ENCODE results near the gene SLC25A28. TPM values are rescaled to one million over a fixed set of nuclear protein-coding genes. Genes with fewer than 3 reads are reported as not detected.

Gene SLC25A28
- total and polyA plus RNA-seq, 2 experiments from 2014 or later: 12.4 to 15.5 TPM

GRCh38 chr10:99630433-99630832 lies 10.2 kb upstream of the SLC25A28 start:
- DNase-seq (ENCODE audit: low spot score): no peak
- Histone ChIP-seq H3K36me3 (ENCODE audit: insufficient read depth) (no peaks in the 10 kb centered on the region), H3K9me2 (ENCODE audit: insufficient read depth) (no peaks in the 10 kb centered on the region), H4K20me1 (replicated peaks; ENCODE audit: insufficient read depth) (no peaks in the 10 kb centered on the region), H3K4me2 (no peak overlapping the region), H3K79me2 (replicated peaks; ENCODE audit: insufficient read depth) (no peaks in the 10 kb centered on the region), H3K27ac (ENCODE audit: low read depth) (no peak overlapping the region), H3K4me3 (no peak overlapping the region), H3K4me1 (ENCODE audit: insufficient read depth) (no peaks in the 10 kb centered on the region), H2AFZ (no peak overlapping the region; the same call in 1 of the 2 replicates), H3F3A (replicated peaks; ENCODE audit: low read depth) (no peaks in the 10 kb centered on the region), H3K27me3 (ENCODE audit: insufficient read depth) (no peaks in the 10 kb centered on the region)
- no peaks in the 10 kb centered on the region for H3K27me3 Mint-ChIP-seq (ENCODE audit: insufficient read depth, low read depth, poor library complexity)
- H3K4me1 Mint-ChIP-seq: peaks cover 10% of the 10 kb centered on the region; the same call in 2 of the 3 replicates
- H3K27ac Mint-ChIP-seq: no peak overlapping the region
- no peak for ATAC-seq
- H3K36me3 Mint-ChIP-seq (ENCODE audit: low read depth): no peaks in the 10 kb centered on the region
- TF ChIP-seq ZNF331 (CRISPR knock-in tag; IDR thresholded peaks at IDR 0.05; ENCODE audit: low read depth) (no peak), ZNF114 (CRISPR knock-in tag; IDR thresholded peaks at IDR 0.05) (no peak), CTCF (conservative IDR thresholded peaks at IDR 0.05; ENCODE audit: low read depth in 2 of 2) (peak in 1 of 2 experiments; percentile 32; a peak in 2 of 4 replicates), ZNF462 (CRISPR knock-in tag; IDR thresholded peaks at IDR 0.05) (no peak)
- H3K9me3 Mint-ChIP-seq: no peaks in the 10 kb centered on the region
- no peak overlapping the region for H3K4me3 Mint-ChIP-seq

GRCh38 chr10:99629625-99629978 lies 9.4 kb upstream of the SLC25A28 start:
- no peaks in the 10 kb centered on the region for H4K20me1 ChIP-seq (replicated peaks; ENCODE audit: insufficient read depth)
- no peaks in the 10 kb centered on the region for H3K4me1 ChIP-seq (ENCODE audit: insufficient read depth)
- H3F3A ChIP-seq (replicated peaks; ENCODE audit: low read depth): no peaks in the 10 kb centered on the region
- H3K36me3 ChIP-seq (ENCODE audit: insufficient read depth): no peaks in the 10 kb centered on the region
- H3K4me3 ChIP-seq: no peak overlapping the region
- no peak overlapping the region for H3K4me3 Mint-ChIP-seq
- H3K36me3 Mint-ChIP-seq (ENCODE audit: low read depth): no peaks in the 10 kb centered on the region
- no peak for DNase-seq (ENCODE audit: low spot score)
- H3K4me2 ChIP-seq: no peak overlapping the region
- H3K4me1 Mint-ChIP-seq: peaks cover 10% of the 10 kb centered on the region; the same call in 2 of the 3 replicates
- no peak for TF ChIP-seq POLR2AphosphoS5 (IDR thresholded peaks at IDR 0.05; ENCODE audit: low read depth)
- no peak for TF ChIP-seq STAT1 (IDR thresholded peaks at IDR 0.05; ENCODE audit: unreplicated experiment)
- H3K27ac Mint-ChIP-seq: no peak overlapping the region
- ATAC-seq: no peak
- no peak overlapping the region for H3K27ac ChIP-seq (ENCODE audit: low read depth)
- H3K27me3 Mint-ChIP-seq (ENCODE audit: insufficient read depth, low read depth, poor library complexity): no peaks in the 10 kb centered on the region
- no peaks in the 10 kb centered on the region for H3K27me3 ChIP-seq (ENCODE audit: insufficient read depth)
- H3K9me2 ChIP-seq (ENCODE audit: insufficient read depth): no peaks in the 10 kb centered on the region
- no peaks in the 10 kb centered on the region for H3K9me3 Mint-ChIP-seq
- H2AFZ ChIP-seq: no peak overlapping the region
- no peaks in the 10 kb centered on the region for H3K79me2 ChIP-seq (replicated peaks; ENCODE audit: insufficient read depth)
